Gastrocnemius medialis (tissue), 4 donors: Measurements from ENCODE around the gene WSCD2.

Source experiments
- CTCF ChIP-seq, 5 experiments: fragments of 450-650 bp in 3 of 5; fragments of 200-600 bp in 2 of 5; sonication (generic) in 2 of 5; IDR thresholded peaks in 4 of 5; conservative IDR thresholded peaks in 1 of 5; 1 replicate in 4 of 5; 2 replicates in 1 of 5; pipeline ENCODE4 v1.5.1; 2016 to 2019; ENCODE audit warnings: antibody characterized with exemption in 5 of 5, mild to moderate bottlenecking in 3 of 5, moderate library complexity in 3 of 5
- POLR2A ChIP-seq, 2 donors: fragments of 450-650 bp; IDR thresholded peaks; one replicate each; pipeline ENCODE4 v1.6.1; 2017; ENCODE audit warnings: antibody characterized with exemption in 2 of 2, mild to moderate bottlenecking in 2 of 2, moderate library complexity in 2 of 2

- TF ChIP-seq CTCF (IDR thresholded peaks at IDR 0.05 in 4 of 5, conservative IDR thresholded peaks at IDR 0.05 in 1 of 5) (no peak), POLR2A (IDR thresholded peaks at IDR 0.05) (no peak)
Measured at GRCh38 chr12:108284163-108284562, 155.1 kb downstream of the WSCD2 start.
